ENCODE data around the gene SPOCK1. TPM values are rescaled to one million over a fixed set of nuclear protein-coding genes. Genes with fewer than 3 reads are reported as not detected.

The SPOCK1 gene
- total and polyA plus RNA-seq, 2 experiments from 2014 or later: 8.2 to 10.5 TPM

DNA sequence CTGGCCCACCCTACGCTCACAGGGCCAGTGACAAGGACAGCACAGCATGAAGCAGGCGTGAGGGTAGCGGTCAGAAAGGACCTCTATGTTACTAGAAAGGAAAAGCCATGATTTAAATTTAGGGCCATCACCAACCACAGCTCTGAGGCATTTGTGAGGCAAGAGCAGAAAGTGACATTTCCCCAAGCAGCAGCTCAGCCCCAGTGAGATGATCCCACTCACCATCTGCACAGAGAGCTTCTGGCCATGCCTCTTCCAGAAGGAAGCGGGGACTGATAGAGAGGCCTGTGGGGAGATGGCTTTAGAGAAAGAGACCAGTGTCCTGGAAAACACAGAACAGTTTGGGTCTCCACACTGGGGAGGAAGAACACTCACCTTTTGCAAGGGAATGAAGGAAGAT is 413.9 kb downstream of the SPOCK1 start (continued):
- TF ChIP-seq, protein P1, sequence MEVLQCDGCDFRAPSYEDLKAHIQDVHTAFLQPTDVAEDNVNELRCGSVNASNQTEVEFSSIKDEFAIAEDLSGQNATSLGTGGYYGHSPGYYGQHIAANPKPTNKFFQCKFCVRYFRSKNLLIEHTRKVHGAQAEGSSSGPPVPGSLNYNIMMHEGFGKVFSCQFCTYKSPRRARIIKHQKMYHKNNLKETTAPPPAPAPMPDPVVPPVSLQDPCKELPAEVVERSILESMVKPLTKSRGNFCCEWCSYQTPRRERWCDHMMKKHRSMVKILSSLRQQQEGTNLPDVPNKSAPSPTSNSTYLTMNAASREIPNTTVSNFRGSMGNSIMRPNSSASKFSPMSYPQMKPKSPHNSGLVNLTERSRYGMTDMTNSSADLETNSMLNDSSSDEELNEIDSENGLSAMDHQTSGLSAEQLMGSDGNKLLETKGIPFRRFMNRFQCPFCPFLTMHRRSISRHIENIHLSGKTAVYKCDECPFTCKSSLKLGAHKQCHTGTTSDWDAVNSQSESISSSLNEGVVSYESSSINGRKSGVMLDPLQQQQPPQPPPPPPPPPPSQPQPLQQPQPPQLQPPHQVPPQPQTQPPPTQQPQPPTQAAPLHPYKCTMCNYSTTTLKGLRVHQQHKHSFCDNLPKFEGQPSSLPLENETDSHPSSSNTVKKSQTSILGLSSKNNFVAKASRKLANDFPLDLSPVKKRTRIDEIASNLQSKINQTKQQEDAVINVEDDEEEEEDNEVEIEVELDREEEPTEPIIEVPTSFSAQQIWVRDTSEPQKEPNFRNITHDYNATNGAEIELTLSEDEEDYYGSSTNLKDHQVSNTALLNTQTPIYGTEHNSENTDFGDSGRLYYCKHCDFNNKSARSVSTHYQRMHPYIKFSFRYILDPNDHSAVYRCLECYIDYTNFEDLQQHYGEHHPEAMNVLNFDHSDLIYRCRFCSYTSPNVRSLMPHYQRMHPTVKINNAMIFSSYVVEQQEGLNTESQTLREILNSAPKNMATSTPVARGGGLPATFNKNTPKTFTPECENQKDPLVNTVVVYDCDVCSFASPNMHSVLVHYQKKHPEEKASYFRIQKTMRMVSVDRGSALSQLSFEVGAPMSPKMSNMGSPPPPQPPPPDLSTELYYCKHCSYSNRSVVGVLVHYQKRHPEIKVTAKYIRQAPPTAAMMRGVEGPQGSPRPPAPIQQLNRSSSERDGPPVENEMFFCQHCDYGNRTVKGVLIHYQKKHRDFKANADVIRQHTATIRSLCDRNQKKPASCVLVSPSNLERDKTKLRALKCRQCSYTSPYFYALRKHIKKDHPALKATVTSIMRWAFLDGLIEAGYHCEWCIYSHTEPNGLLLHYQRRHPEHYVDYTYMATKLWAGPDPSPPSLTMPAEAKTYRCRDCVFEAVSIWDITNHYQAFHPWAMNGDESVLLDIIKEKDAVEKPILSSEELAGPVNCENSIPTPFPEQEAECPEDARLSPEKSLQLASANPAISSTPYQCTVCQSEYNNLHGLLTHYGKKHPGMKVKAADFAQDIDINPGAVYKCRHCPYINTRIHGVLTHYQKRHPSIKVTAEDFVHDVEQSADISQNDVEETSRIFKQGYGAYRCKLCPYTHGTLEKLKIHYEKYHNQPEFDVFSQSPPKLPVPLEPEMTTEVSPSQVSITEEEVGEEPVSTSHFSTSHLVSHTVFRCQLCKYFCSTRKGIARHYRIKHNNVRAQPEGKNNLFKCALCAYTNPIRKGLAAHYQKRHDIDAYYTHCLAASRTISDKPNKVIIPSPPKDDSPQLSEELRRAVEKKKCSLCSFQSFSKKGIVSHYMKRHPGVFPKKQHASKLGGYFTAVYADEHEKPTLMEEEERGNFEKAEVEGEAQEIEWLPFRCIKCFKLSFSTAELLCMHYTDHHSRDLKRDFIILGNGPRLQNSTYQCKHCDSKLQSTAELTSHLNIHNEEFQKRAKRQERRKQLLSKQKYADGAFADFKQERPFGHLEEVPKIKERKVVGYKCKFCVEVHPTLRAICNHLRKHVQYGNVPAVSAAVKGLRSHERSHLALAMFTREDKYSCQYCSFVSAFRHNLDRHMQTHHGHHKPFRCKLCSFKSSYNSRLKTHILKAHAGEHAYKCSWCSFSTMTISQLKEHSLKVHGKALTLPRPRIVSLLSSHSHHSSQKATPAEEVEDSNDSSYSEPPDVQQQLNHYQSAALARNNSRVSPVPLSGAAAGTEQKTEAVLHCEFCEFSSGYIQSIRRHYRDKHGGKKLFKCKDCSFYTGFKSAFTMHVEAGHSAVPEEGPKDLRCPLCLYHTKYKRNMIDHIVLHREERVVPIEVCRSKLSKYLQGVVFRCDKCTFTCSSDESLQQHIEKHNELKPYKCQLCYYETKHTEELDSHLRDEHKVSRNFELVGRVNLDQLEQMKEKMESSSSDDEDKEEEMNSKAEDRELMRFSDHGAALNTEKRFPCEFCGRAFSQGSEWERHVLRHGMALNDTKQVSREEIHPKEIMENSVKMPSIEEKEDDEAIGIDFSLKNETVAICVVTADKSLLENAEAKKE (CRISPR knock-in tag; IDR thresholded peaks at IDR 0.05): no peak
- no peak for TF ChIP-seq JUNB (IDR thresholded peaks at IDR 0.05; ENCODE audit: unreplicated experiment)
- TF ChIP-seq ZNF331 (CRISPR knock-in tag; IDR thresholded peaks at IDR 0.05; ENCODE audit: low read depth): no peak
- TF ChIP-seq CREB1 (CRISPR knock-in tag; IDR thresholded peaks at IDR 0.05; ENCODE audit: low read depth): no peak
- TF ChIP-seq EZH2 (IDR thresholded peaks at IDR 0.05; ENCODE audit: low read depth, unreplicated experiment): no peak
- TF ChIP-seq STAT1 (IDR thresholded peaks at IDR 0.05; ENCODE audit: unreplicated experiment): no peak

DNA sequence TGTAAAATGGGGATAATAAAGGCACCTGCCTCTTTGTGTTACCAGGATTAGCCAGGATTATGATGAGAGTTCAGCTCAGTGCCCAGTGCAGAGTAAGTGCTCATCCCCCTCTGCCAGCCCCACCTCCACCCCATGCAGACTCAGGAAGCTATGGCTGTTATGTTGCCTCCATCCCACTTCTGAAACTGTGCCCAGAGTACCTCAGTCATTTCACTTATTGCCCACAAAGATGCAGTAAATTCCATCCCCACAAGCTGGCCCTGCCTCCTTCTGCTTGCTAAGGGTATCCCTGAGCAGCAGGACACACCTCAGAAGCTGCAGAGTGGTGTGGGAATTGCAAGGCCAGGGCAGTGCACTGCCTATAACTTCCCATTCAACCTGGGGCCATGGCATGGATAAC is 415.1 kb downstream of the SPOCK1 start:
- H3K36me3 ChIP-seq (ENCODE audit: insufficient read depth): no peaks in the 10 kb centered on the region
- TF ChIP-seq ZNF114 (CRISPR knock-in tag; IDR thresholded peaks at IDR 0.05) (no peak), ZNF331 (CRISPR knock-in tag; IDR thresholded peaks at IDR 0.05; ENCODE audit: low read depth) (no peak), NANOG (IDR thresholded peaks at IDR 0.05; ENCODE audit: borderline replicate concordance) (no peak), EZH2 (IDR thresholded peaks at IDR 0.05; ENCODE audit: low read depth, unreplicated experiment) (no peak), JUNB (IDR thresholded peaks at IDR 0.05; ENCODE audit: unreplicated experiment) (no peak), POLR2AphosphoS5 (IDR thresholded peaks at IDR 0.05; ENCODE audit: low read depth) (no peak), CREB1 (CRISPR knock-in tag; IDR thresholded peaks at IDR 0.05; ENCODE audit: low read depth) (no peak)
- TF ChIP-seq, protein P1 (CRISPR knock-in tag; IDR thresholded peaks at IDR 0.05): no peak

More for the DNA sequence above, 415.1 kb downstream of the SPOCK1 start:
- Histone ChIP-seq H3K4me1 (ENCODE audit: insufficient read depth) (no peaks in the 10 kb centered on the region), H3K27ac (ENCODE audit: low read depth) (no peak overlapping the region), H3K27me3 (ENCODE audit: insufficient read depth) (no peaks in the 10 kb centered on the region), H3K4me2 (no peak overlapping the region), H3K79me2 (replicated peaks; ENCODE audit: insufficient read depth) (no peaks in the 10 kb centered on the region), H2AFZ (no peak overlapping the region), H3K4me3 (no peak overlapping the region), H3K9me2 (ENCODE audit: insufficient read depth) (peaks cover 5% of the 10 kb centered on the region; the same call in 1 of the 2 replicates), H4K20me1 (replicated peaks; ENCODE audit: insufficient read depth) (no peaks in the 10 kb centered on the region), H3F3A (replicated peaks; ENCODE audit: low read depth) (no peaks in the 10 kb centered on the region)
- ATAC-seq (no peak), DNase-seq (ENCODE audit: low spot score) (no peak)
- peaks cover 26% of the 10 kb centered on the region for H3K4me1 Mint-ChIP-seq
- H3K9me3 Mint-ChIP-seq: no peaks in the 10 kb centered on the region
- no peaks in the 10 kb centered on the region for H3K36me3 Mint-ChIP-seq (ENCODE audit: low read depth)
- no peak overlapping the region for H3K4me3 Mint-ChIP-seq
- peaks cover 5% of the 10 kb centered on the region for H3K27me3 Mint-ChIP-seq (ENCODE audit: insufficient read depth, low read depth, poor library complexity)
- H3K27ac Mint-ChIP-seq: no peak overlapping the region

Measured in GM23338 (cell line).